Prostate gland (tissue), 2 donors: ENCODE data around the gene BNC2. TPM values are rescaled to one million over a fixed set of nuclear protein-coding genes. Genes with fewer than 3 reads are reported as not detected.
"Not testable (repeated sequence)": the region's sequence is repeated elsewhere in the genome, so short reads cannot be mapped to it uniquely, and the experiment has no call there.

Experiments used
- DNase-seq: peaks from one replicate; pipeline ENCODE4 v3.0.0-alpha.2; 2019; ENCODE audit warnings: low spot score
- H3K27ac ChIP-seq, 2 donors: fragments of 200-600 bp; sonication (generic); 2 replicates each; pipeline ENCODE4 v1.5.1; 2017 to 2019
- H3K27me3 ChIP-seq: fragments of 200-600 bp; sonication (generic); replicated peaks from 2 replicates; pipeline ENCODE4 v1.5.1; 2019; ENCODE audit not compliant: insufficient read depth
- H3K36me3 ChIP-seq, 2 donors: fragments of 200-600 bp; sonication (generic); 1 replicate in 1 of 2; 2 replicates in 1 of 2; pipeline versions ENCODE4 v1.5.1 to v1.8.1; 2017 to 2019
- H3K4me1 ChIP-seq: fragments of 200-600 bp; sonication (generic); replicated peaks from 2 replicates; pipeline ENCODE4 v1.5.1; 2019
- H3K4me3 ChIP-seq, 2 donors: fragments of 200-600 bp; sonication (generic); 2 replicates each; pipeline ENCODE4 v1.5.1; 2017 to 2019
- H3K9me3 ChIP-seq: fragments of 200-600 bp; sonication (generic); 2 replicates; pipeline ENCODE4 v1.5.1; 2017
- POLR2A ChIP-seq: fragments of 450-650 bp; IDR thresholded peaks from one replicate; pipeline ENCODE4 v1.6.1; 2016; ENCODE audit warnings: antibody characterized with exemption, mild to moderate bottlenecking
- POLR2AphosphoS5 ChIP-seq: sonication (generic); formaldehyde crosslinking; IDR thresholded peaks from one replicate; pipeline ENCODE4 v1.6.1; 2017; ENCODE audit warnings: antibody characterized with exemption
- WGBS: methylation state at CpG from one replicate; pipeline ENCODE4 v1.1.5; 2018; 5-methylcytosine and 5-hydroxymethylcytosine counted together
- intact Hi-C: fragments of 100-400 bp; cut with DNase I; formaldehyde crosslinking; loops from one replicate; pipeline ENCODE4 v1.14.2; 2022
- total RNA-seq, 2 donors: library from RNA; depleted of rRNA; stranded (reverse); fragments of >200 nt; gene quantifications; one replicate each; pipeline ENCODE4 v1.1.0, GENCODE V29; 2016
- TF ChIP-seq, protein P1 (sequence below), 4 experiments: fragments of 200-600 bp in 2 of 4; fragments of 450-650 bp in 2 of 4; sonication (generic) in 2 of 4; IDR thresholded peaks; 1 replicate in 3 of 4; 2 replicates in 1 of 4; pipeline ENCODE4 v1.5.1; 2016 to 2019; ENCODE audit warnings: antibody characterized with exemption in 4 of 4, mild to moderate bottlenecking in 2 of 4, moderate library complexity in 2 of 4

BNC2 gene
- total RNA-seq, 2 donors from 2014 or later: 4.9 to 37.2 TPM

DNA sequence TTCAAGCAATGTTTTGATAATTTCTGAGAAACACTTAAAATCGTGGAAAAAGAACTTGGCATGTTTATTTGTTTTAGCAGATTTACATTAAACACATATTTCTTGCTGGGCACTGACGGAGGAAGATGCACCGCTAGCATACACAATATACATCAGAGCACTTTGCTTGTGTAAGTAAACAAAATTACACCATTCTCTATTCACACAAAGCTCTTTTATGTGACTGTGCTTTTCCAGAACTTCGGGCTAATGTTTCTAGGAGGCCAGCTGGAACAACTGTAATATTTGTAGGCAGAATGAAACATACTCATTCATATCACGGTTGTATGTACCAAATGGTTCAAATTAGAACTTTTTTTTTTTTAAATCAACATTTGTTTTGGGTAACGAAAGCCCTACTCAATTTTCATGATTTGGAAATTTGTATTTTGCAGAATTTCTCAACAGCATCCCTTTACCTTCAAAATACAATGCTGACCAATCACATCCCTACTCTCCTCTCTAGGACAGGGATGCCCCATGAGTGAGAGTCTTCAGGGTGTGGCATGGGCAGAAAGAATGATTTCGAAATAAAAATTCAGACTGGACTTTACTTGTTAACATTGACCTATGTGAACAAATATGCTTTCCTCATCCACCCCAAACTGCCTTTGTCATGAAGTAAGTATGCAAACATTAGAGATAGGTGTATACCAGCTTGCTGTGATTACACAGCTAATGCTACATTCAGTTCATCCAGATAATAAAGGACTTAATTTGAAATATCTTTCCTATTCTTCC lies 425.1 kb downstream of the BNC2 start:
- H3K27ac ChIP-seq: no peak overlapping the region

DNA sequence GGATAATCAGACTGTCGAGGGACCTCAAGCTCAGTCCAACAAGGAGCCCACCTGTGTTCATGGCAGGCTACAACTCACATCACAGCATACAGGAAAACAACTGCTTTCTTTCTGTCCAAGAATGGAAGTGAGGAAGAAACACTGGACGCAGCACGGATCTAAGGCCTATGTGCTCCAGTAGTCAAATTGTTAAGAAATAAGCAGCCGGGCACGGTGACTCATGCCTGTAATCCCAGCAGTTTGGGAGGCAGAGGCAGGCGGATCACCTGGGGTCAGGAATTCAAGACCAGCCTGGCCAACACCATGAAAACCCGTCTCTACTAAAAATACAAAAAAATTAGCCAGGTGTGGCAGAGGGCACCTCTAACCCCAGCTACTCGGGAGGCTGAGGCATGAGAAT lies 427.8 kb downstream of the BNC2 start:
- Histone ChIP-seq H3K4me1 (no peaks in the 10 kb centered on the region), H3K36me3 (no peaks in the 10 kb centered on the region), H3K27me3 (no peaks in the 10 kb centered on the region), H3K4me3 (no peak overlapping the region), H3K9me3 (no peaks in the 10 kb centered on the region), H3K27ac (no peak overlapping the region)
- WGBS: 36% methylated on average over 8 of the region's 8 CpGs
- no peak for DNase-seq
- TF ChIP-seq POLR2AphosphoS5 (no peak), POLR2A (no peak)
- TF ChIP-seq, protein P1, sequence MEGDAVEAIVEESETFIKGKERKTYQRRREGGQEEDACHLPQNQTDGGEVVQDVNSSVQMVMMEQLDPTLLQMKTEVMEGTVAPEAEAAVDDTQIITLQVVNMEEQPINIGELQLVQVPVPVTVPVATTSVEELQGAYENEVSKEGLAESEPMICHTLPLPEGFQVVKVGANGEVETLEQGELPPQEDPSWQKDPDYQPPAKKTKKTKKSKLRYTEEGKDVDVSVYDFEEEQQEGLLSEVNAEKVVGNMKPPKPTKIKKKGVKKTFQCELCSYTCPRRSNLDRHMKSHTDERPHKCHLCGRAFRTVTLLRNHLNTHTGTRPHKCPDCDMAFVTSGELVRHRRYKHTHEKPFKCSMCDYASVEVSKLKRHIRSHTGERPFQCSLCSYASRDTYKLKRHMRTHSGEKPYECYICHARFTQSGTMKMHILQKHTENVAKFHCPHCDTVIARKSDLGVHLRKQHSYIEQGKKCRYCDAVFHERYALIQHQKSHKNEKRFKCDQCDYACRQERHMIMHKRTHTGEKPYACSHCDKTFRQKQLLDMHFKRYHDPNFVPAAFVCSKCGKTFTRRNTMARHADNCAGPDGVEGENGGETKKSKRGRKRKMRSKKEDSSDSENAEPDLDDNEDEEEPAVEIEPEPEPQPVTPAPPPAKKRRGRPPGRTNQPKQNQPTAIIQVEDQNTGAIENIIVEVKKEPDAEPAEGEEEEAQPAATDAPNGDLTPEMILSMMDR (IDR thresholded peaks at IDR 0.05): no peak
- intact Hi-C loops: no loop called here

More for the DNA sequence above, 425.1 kb downstream of the BNC2 start:
- Histone ChIP-seq H3K4me3 (no peak overlapping the region), H3K4me1 (no peaks in the 10 kb centered on the region), H3K9me3 (no peaks in the 10 kb centered on the region), H3K27me3 (no peaks in the 10 kb centered on the region), H3K36me3 (no peaks in the 10 kb centered on the region)
- 61% methylated on average over 7 of the region's 7 CpGs for WGBS
- TF ChIP-seq POLR2AphosphoS5 (no peak), POLR2A (no peak)
- TF ChIP-seq, protein P1 (IDR thresholded peaks at IDR 0.05): no peak
- intact Hi-C loops: no loop called here
- no peak for DNase-seq

DNA sequence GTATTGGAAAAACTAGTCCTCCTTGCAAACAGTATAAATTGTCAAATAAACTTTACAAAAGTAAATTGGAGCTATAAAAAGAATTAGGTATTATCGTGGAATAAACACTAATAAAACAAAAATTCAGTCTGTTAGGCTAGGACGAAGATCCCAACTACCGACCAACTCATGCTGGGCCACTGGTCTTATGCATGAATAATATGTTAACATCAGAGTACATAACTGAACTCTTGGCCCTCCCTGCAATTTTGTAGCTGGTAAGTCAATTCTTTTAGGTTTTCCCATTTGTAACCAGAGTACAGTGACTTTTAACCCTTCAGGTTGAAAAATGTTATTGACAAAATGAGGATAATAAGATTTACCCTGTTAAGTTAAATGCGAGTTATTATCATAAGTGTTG lies 428.7 kb downstream of the BNC2 start:
- Histone ChIP-seq H3K27me3 (no peaks in the 10 kb centered on the region), H3K36me3 (no peaks in the 10 kb centered on the region), H3K27ac (no peak overlapping the region), H3K9me3 (no peaks in the 10 kb centered on the region), H3K4me1 (no peaks in the 10 kb centered on the region), H3K4me3 (no peak overlapping the region)
- no peak for DNase-seq
- WGBS: 40% methylated on average over 4 of the region's 4 CpGs
- TF ChIP-seq POLR2AphosphoS5 (no peak), POLR2A (no peak)
- TF ChIP-seq, protein P1 (IDR thresholded peaks at IDR 0.05): no peak
- intact Hi-C loops: no loop called here

DNA sequence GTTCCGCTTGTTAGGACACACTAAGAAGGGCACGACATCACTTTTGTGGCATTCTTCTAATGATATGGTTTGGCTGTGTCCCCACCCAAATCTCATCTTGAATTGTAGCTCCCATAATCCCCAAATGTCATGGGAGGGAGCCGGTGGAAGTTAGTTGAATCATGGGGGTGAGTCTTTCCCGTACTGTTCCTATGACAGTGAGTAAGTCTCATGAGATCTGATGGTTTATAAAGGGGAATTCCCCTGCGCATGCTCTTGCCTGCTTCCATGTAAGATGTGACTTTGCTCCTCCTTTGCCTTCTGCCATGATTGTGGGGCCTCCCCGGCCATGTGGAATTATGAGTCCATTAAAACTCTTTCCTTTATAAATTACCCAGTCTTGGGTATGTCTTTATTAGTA lies 431.6 kb downstream of the BNC2 start:
- H3K4me1 ChIP-seq, intact Hi-C loops, H3K27me3 ChIP-seq, DNase-seq, H3K4me3 ChIP-seq, H3K36me3 ChIP-seq, H3K9me3 ChIP-seq, H3K27ac ChIP-seq: not testable (repeated sequence)
- WGBS: 93% methylated on average over 6 of the region's 6 CpGs

DNA sequence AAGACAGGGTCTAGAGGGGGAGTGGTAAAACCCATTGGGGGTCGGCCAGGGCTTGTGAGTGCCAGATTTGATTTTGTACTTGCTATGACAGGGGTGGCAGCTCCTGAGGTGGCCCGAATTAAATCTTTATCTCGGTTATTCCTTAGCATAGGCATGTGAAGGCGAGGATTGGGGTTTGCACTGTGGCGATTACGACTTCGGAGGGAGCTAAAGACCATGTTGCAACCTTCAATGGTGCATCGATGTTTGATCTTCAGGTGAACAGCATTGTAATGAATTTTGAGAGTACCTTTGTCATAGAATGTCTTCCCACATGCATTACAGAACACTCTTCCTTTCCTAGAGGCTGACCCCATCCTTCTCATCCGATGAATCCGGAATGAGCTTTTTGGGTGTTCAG lies 433.9 kb downstream of the BNC2 start:
- intact Hi-C loops: no loop called here
- H3K4me1 ChIP-seq: no peaks in the 10 kb centered on the region
- WGBS: 95% methylated on average over 10 of the region's 10 CpGs
- no peak overlapping the region for H3K27ac ChIP-seq
- H3K9me3 ChIP-seq: no peaks in the 10 kb centered on the region
- DNase-seq: no peak
- TF ChIP-seq POLR2A (no peak), POLR2AphosphoS5 (no peak)
- TF ChIP-seq, protein P1 (IDR thresholded peaks at IDR 0.05): no peak
- H3K36me3 ChIP-seq: no peaks in the 10 kb centered on the region
- no peak overlapping the region for H3K4me3 ChIP-seq
- H3K27me3 ChIP-seq: no peaks in the 10 kb centered on the region
